SK-N-SH (cell line): Measurements from ENCODE around the gene CAVIN1. TPM values are rescaled to one million over a fixed set of nuclear protein-coding genes. Genes with fewer than 3 reads are reported as not detected.

Experiments used
- CTCF ChIA-PET: fragments of 300-600, 350-600 bp; formaldehyde crosslinking; extraction: SDS; loops from one replicate; lab custom pipeline; 2021; lab: Yijun Ruan, JAX
- POLR2A ChIA-PET: fragments of 350-600 bp; sonication (Branson Sonifier 250); formaldehyde crosslinking; extraction: SDS; loops from one replicate; lab custom pipeline; 2020; ENCODE audit warnings: antibody characterized with exemption, inconsistent platforms; lab: Yijun Ruan, JAX
- DNase-seq: peaks from one replicate; pipeline ENCODE4 v3.0.0; 2012
- H2AFZ ChIP-seq: fragments of 200-600 bp; sonication (generic); 2 replicates; pipeline ENCODE4 v1.8.1; 2016; ENCODE audit warnings: antibody characterized with exemption, mild to moderate bottlenecking, low read depth
- H3F3A ChIP-seq: fragments of 200-600 bp; sonication (generic); replicated peaks from 2 replicates; pipeline ENCODE3; 2016; ENCODE audit warnings: antibody characterized with exemption, mild to moderate bottlenecking; ENCODE audit not compliant: insufficient read depth
- H3K27ac ChIP-seq, 2 experiments: fragments of 200-500 bp in 1 of 2; fragments of 200-600 bp in 1 of 2; sonication (Bioruptor generic) in 1 of 2; sonication (generic), shearing (Covaris generic) in 1 of 2; 2 replicates each; pipeline versions ENCODE4 v1.5.1 to v1.6.1; 2014 to 2016; ENCODE audit warnings: low read depth in 2 of 2, inconsistent platforms in 1 of 2, low read length in 1 of 2, mild to moderate bottlenecking in 1 of 2, mixed read lengths in 1 of 2
- H3K27me3 ChIP-seq: fragments of 200-600 bp; sonication (generic), shearing (Covaris generic); 2 replicates; pipeline ENCODE4 v1.6.1; 2016; ENCODE audit warnings: mixed run types; ENCODE audit not compliant: insufficient read depth
- H3K36me3 ChIP-seq, 2 experiments: fragments of 200-500 bp in 1 of 2; fragments of 200-600 bp in 1 of 2; sonication (Bioruptor generic) in 1 of 2; sonication (generic) in 1 of 2; replicated peaks in 1 of 2; 2 replicates each; pipeline versions ENCODE3 to v1.5.1; 2014 to 2016; ENCODE audit warnings: low read length in 1 of 2, mild to moderate bottlenecking in 1 of 2; ENCODE audit not compliant: insufficient read depth in 2 of 2, control insufficient read depth in 1 of 2
- H3K4me1 ChIP-seq, 2 experiments: fragments of 200-500 bp in 1 of 2; fragments of 200-600 bp in 1 of 2; sonication (Bioruptor generic) in 1 of 2; sonication (generic), shearing (Covaris generic) in 1 of 2; 2 replicates each; pipeline versions ENCODE4 v1.5.1 to v1.6.1; 2014 to 2016; ENCODE audit warnings: low read depth in 1 of 2, low read length in 1 of 2, mixed run types in 1 of 2; ENCODE audit not compliant: insufficient read depth in 2 of 2, control insufficient read depth in 1 of 2
- H3K4me2 ChIP-seq: fragments of 200-600 bp; sonication (generic), shearing (Covaris generic); 2 replicates; pipeline ENCODE4 v1.6.1; 2017; ENCODE audit warnings: mixed run types
- H3K4me3 ChIP-seq, 2 experiments: fragments of 200-500 bp in 1 of 2; fragments of 200-600 bp in 1 of 2; sonication (Bioruptor generic) in 1 of 2; sonication (generic), shearing (Covaris generic) in 1 of 2; 2 replicates each; pipeline versions ENCODE4 v1.5.1 to v1.8.1; 2014 to 2016; ENCODE audit warnings: low read depth in 2 of 2, inconsistent platforms in 1 of 2, low read length in 1 of 2, mild to moderate bottlenecking in 1 of 2, mixed read lengths in 1 of 2, moderate library complexity in 1 of 2
- H3K79me2 ChIP-seq: fragments of 200-600 bp; sonication (generic); 2 replicates; pipeline ENCODE4 v1.8.1; 2017; ENCODE audit warnings: mild to moderate bottlenecking; ENCODE audit not compliant: insufficient read depth
- H3K9ac ChIP-seq: fragments of 200-600 bp; sonication (generic); 2 replicates; pipeline ENCODE4 v1.6.1; 2017; ENCODE audit warnings: mixed run types
- H3K9me2 ChIP-seq: fragments of 200-600 bp; sonication (generic); 2 replicates; pipeline ENCODE4 v1.6.1; 2017; ENCODE audit warnings: mixed run types
- H3K9me3 ChIP-seq: fragments of 200-600 bp; sonication (generic); 2 replicates; pipeline ENCODE4 v1.6.1; 2017; ENCODE audit warnings: mixed run types, mild to moderate bottlenecking, moderate library complexity
- H4K20me1 ChIP-seq: fragments of 200-600 bp; sonication (generic); 2 replicates; pipeline ENCODE4 v1.6.1; 2017; ENCODE audit warnings: mild to moderate bottlenecking, mixed run types; ENCODE audit not compliant: insufficient read depth
- ELF1 ChIP-seq: IDR thresholded peaks from 2 replicates; pipeline ENCODE4 v1.4.0; 2012
- EP300 ChIP-seq, 2 experiments: IDR thresholded peaks; 2 replicates each; pipeline versions ENCODE4 v1.4.0 to v1.6.1; 2012; ENCODE audit warnings: borderline replicate concordance in 1 of 2, low read depth in 1 of 2, low read length in 1 of 2
- EZH2phosphoT487 ChIP-seq: fragments of 200-600 bp; sonication (generic); IDR thresholded peaks from 2 replicates; pipeline ENCODE4 v1.6.1; 2017; ENCODE audit warnings: low read depth, mixed run types, mild to moderate bottlenecking, antibody characterized with exemption, moderate library complexity, borderline replicate concordance
- FOXJ3 ChIP-seq: sonication (generic); formaldehyde crosslinking; IDR thresholded peaks from 2 replicates; pipeline ENCODE4 v1.5.1; 2020; ENCODE audit warnings: mild to moderate bottlenecking, missing genetic modification reagents
- FOXM1 ChIP-seq: IDR thresholded peaks from 2 replicates; pipeline ENCODE4 v1.4.0; 2012; ENCODE audit warnings: low read depth, mild to moderate bottlenecking
- MEF2A ChIP-seq: IDR thresholded peaks from 2 replicates; pipeline ENCODE4 v1.4.0; 2012; ENCODE audit warnings: low read depth, borderline replicate concordance
- NFIC ChIP-seq: IDR thresholded peaks from 2 replicates; pipeline ENCODE4 v1.4.0; 2012; ENCODE audit warnings: borderline replicate concordance
- NRF1 ChIP-seq: IDR thresholded peaks from 2 replicates; pipeline ENCODE4 v1.6.1; 2012; ENCODE audit warnings: low read depth, mild to moderate bottlenecking, low read length
- POLR2AphosphoS5 ChIP-seq: IDR thresholded peaks from 2 replicates; pipeline ENCODE4 v1.6.1; 2012; ENCODE audit warnings: low read depth, low read length
- RAD21 ChIP-seq: IDR thresholded peaks from 2 replicates; pipeline ENCODE4 v1.6.1; 2012; ENCODE audit warnings: mild to moderate bottlenecking, low read length
- RXRA ChIP-seq: IDR thresholded peaks from 2 replicates; pipeline ENCODE4 v1.4.0; 2012; ENCODE audit warnings: low read depth, mild to moderate bottlenecking, borderline replicate concordance
- SIN3A ChIP-seq: IDR thresholded peaks from 2 replicates; pipeline ENCODE4 v1.6.1; 2012; ENCODE audit warnings: low read depth, mild to moderate bottlenecking, low read length, moderate library complexity, borderline replicate concordance
- TCF12 ChIP-seq: IDR thresholded peaks from 2 replicates; pipeline ENCODE4 v1.4.0; 2012
- USF1 ChIP-seq: IDR thresholded peaks from 2 replicates; pipeline ENCODE4 v1.4.0; 2012; ENCODE audit warnings: low read depth, borderline replicate concordance
- ZBTB33 ChIP-seq: IDR thresholded peaks from 2 replicates; pipeline ENCODE4 v1.4.0; 2012; ENCODE audit warnings: low read depth, borderline replicate concordance
- WGBS: methylation state at CpG from one replicate; pipeline ENCODE4 v1.1.6; 2017; ENCODE audit warnings: low lambda C conversion rate; 5-methylcytosine and 5-hydroxymethylcytosine counted together
- polyA plus RNA-seq, 3 experiments: library from polyadenylated mRNA; depleted of rRNA; stranded (reverse); fragments of >200 nt; gene quantifications; 2 replicates each; pipeline ENCODE4 v1.2.3, GENCODE V29; 2012
- TF ChIP-seq, protein P1 (sequence below): fragments of 150-350 bp; IDR thresholded peaks from 2 replicates; pipeline ENCODE4 v1.6.1; 2017; ENCODE audit warnings: antibody characterized with exemption, low read length, low read depth, borderline replicate concordance

The CAVIN1 gene
- polyA plus RNA-seq, 1 of the 3 experiments (the other 2 are of a cell fraction), result 290 TPM

DNA sequence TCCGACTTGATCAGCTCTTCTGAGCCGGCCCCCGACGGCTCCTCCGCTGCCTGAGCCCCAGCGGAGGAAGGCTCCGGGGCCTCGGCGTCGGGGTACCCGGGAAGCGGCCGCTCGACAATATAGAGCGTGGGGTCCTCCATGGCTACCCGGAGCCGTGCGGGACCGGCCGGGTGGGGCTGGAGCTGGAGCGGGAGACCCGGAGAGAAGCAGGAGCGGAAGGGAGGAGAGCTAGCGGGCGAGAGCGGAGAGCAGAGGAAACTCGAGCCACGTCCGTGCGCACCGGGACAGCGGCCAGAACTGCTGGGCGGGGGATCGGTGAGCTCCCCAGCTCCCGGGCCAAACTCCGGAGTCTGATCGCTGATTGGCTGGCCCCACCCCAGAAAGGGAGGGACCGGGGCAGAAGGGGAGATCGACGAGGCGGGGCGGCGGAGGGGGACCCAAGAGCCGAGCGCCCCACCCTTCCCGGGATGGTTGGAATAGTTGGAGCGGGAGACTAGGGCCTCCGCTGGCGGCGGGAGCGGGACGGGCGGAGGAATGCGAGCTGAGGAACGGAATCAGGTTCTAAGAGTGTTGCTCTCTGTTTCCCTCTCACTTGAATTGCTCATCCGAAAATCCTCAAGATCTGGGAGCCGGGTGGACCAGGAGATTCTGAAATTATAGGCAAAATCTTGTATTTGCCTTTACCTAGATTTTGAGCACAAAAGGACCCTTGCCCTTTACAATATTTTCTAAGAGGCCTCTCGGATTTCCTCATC is at the start of gene CAVIN1 (continued):
- TF ChIP-seq NRF1, result no peak
- peak; percentile 54 for TF ChIP-seq TCF12
- peak; percentile 17; the same call in 1 of the 2 replicates for TF ChIP-seq RXRA
- no peak for TF ChIP-seq FOXM1
- TF ChIP-seq EZH2phosphoT487, result no peak
- TF ChIP-seq SIN3A, result peak; percentile 86; the same call in 1 of the 2 replicates
- no peak for TF ChIP-seq FOXJ3 (CRISPR knock-in tag)
- TF ChIP-seq ELF1, result no peak
- no peak for TF ChIP-seq RAD21
- peak; percentile 91 for TF ChIP-seq NFIC
- TF ChIP-seq, protein P1, sequence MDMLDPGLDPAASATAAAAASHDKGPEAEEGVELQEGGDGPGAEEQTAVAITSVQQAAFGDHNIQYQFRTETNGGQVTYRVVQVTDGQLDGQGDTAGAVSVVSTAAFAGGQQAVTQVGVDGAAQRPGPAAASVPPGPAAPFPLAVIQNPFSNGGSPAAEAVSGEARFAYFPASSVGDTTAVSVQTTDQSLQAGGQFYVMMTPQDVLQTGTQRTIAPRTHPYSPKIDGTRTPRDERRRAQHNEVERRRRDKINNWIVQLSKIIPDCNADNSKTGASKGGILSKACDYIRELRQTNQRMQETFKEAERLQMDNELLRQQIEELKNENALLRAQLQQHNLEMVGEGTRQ, result no peak
- TF ChIP-seq MEF2A, result no peak
- TF ChIP-seq USF1, result 0 out of 2 replicates have a peak, but pooled peaks have one; percentile 10
- TF ChIP-seq EP300 (IDR thresholded peaks at IDR 0.05; ENCODE audit: borderline replicate concordance in 1 of 2, low read depth in 1 of 2, low read length in 1 of 2), result peak in 1 of 2 experiments; percentile 54; a peak in 1 of 4 replicates

DNA sequence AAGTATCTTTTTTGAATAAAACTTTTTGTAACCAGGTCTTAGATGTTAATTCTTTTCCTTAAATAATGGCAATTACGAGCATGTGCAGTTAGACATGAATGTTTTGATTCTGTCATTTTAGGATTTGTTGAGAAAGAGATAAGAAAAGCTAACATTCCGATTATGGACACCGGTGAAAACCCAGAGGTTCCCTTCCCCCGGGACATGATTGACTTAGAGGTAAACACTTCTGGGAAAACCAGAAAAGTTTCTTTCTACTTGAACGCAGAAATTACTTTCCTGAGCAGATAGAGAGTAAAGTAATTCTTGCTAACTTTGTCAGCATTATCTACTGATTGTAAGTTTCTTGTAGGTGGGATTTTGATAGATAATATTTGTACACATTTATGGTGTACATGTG is 44.8 kb upstream of the CAVIN1 start:
- H3K9me3 ChIP-seq, result no peaks in the 10 kb centered on the region
- peaks cover 9% of the 10 kb centered on the region for H3F3A ChIP-seq
- H3K27me3 ChIP-seq, result no peaks in the 10 kb centered on the region
- no peak overlapping the region for H3K4me2 ChIP-seq
- CTCF ChIA-PET, result no interaction called here
- TF ChIP-seq NRF1 (no peak), ZBTB33 (no peak), POLR2AphosphoS5 (no peak), EP300 (IDR thresholded peaks at IDR 0.05; ENCODE audit: borderline replicate concordance in 1 of 2, low read depth in 1 of 2, low read length in 1 of 2) (no peak)
- TF ChIP-seq, protein P1, result no peak
- H4K20me1 ChIP-seq, result no peaks in the 10 kb centered on the region
- POLR2A ChIA-PET, result interaction anchor here (0.5 kb wide), 1 partner anchor 32 kb away, joined by 3 read pairs; no protein-coding TSS in a partner anchor
- H3K4me3 ChIP-seq, result no peak overlapping the region
- no peaks in the 10 kb centered on the region for H3K4me1 ChIP-seq
- DNase-seq, result no peak
- H2AFZ ChIP-seq, result no peak overlapping the region
- no peaks in the 10 kb centered on the region for H3K79me2 ChIP-seq
- 87% methylated on average over 5 of the region's 5 CpGs for WGBS
- peaks cover 33 to 37% of the 10 kb centered on the region in 2 experiments for H3K36me3 ChIP-seq
- no peaks in the 10 kb centered on the region for H3K9me2 ChIP-seq
- no peak overlapping the region for H3K9ac ChIP-seq
- H3K27ac ChIP-seq, result no peak overlapping the region
